Frontal cortex (tissue), 4 donors: ENCODE measurements around the gene NTRK1. TPM values are rescaled to one million over a fixed set of nuclear protein-coding genes. Genes with fewer than 3 reads are reported as not detected.

Source experiments
- DNase-seq, 2 donors: peaks; one replicate each; pipeline ENCODE4 v3.0.0; 2012; ENCODE audit warnings: low spot score in 2 of 2
- FAIRE-seq: peaks from 2 replicates; lab custom pipeline; 2012; peaks lifted over from hg19 to GRCh38; lab: Jason Lieb, UNC
- total RNA-seq: library from RNA; depleted of rRNA; stranded (reverse); fragments of >200 nt; gene quantifications from one replicate; pipeline ENCODE4 v1.2.3, GENCODE V29; 2014
- donor health status: control.
- donor health status: control.
- donor health status: control.

NTRK1 gene
- total RNA-seq, 1 donor from 2014 or later = 0.41 TPM

- DNase-seq (no peak), FAIRE-seq (no peak)
Measured at GRCh38 chr1:156905651-156906050, 45.0 kb downstream of the NTRK1 start.

DNA sequence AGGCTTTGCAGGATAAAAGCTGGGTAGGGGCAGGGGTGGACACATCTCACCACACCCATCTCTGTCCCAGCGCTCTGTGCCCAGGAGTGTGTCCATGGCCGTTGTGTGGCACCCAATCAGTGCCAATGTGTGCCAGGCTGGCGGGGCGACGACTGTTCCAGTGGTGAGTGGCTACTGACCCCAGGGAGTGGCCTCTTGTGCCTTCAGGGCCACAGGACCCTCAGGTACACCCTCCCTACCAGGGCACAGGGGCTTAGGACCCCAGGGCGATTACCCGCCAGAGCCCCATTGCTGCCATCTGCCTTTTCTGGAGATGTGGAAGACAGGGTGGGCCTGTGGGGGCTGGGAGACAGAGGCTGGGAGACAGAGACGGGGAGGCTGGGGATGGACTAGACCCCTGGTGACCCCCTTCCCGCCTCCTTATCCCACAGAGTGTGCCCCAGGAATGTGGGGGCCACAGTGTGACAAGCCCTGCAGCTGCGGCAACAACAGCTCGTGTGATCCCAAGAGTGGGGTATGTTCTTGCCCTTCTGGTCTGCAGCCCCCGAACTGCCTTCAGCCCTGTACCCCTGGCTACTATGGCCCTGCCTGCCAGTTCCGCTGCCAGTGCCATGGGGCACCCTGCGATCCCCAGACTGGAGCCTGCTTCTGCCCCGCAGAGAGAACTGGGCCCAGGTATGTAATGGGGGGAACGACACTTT lies 45.7 kb downstream of the NTRK1 start:
- FAIRE-seq (no peak), DNase-seq (no peak)

DNA sequence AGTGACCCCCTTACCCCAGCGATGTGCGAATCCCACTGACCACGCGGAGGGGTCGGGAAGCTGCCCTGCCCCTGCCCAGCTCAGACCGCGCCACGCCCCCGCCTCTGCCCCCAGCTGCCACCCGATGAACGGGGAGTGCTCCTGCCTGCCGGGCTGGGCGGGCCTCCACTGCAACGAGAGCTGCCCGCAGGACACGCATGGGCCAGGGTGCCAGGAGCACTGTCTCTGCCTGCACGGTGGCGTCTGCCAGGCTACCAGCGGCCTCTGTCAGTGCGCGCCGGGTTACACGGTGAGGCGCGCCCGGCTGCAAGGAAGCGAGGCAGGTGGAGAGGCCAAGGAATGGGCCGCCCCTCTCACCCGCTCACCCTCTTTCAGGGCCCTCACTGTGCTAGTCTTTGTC lies 47.9 kb downstream of the NTRK1 start:
- FAIRE-seq (no peak), DNase-seq (no peak)

GRCh38 chr1:156908955-156909354 lies 48.3 kb downstream of the NTRK1 start:
- DNase-seq (no peak), FAIRE-seq (no peak)

GRCh38 chr1:156909671-156910070 lies 49.0 kb downstream of the NTRK1 start:
- FAIRE-seq (no peak), DNase-seq (no peak)

DNA sequence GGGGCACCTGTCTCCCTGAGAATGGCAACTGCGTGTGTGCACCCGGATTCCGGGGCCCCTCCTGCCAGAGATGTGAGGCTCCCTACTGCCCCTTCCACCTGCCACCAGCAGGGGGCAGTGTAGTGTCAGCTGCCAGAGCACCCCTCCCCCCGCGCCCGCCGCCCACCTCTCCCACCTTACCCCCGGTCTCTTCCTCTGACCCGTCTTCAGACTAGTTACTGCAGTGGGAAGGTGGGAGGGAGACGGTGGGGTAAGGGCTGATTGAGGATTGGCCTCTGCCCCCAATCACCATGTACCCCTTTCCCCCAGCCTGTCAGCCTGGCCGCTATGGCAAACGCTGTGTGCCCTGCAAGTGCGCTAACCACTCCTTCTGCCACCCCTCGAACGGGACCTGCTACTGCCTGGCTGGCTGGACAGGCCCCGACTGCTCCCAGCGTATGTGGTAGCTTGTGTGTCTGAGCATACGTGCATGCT lies 49.7 kb downstream of the NTRK1 start:
- FAIRE-seq = no peak
- peak in 1 of 2 donors; percentile 63 for DNase-seq

DNA sequence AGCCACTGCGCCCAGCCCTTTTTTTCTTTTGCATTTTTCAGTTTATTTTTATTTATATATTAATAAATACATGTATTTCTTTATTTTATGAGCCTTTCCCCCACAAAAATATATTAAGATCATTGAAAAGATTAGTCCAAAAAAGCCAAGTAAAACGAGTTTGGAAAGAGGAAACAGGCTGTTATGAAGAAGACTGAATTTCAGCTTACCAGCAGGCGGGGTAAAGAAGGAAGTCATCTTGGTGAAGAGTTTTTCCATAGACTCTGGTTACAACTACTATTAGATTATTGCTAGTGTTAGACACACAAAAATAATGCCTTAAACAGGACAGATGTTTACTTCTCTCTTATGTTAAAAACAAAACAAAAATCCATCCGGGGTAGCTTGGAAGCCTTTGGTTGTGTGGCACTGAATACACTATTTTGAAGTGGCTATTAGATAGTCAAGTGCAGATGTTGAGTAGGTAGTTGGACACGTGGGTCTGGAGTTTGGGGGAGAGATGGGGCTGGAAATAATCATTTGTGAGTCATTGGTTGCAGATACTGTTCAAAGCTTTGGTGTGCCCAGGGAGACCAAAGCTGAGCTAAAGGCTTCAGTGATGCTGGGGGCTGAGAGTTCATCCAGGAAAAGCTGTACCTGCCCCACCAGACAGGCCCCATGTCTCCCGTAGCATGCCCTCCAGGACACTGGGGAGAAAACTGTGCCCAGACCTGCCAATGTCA lies 51.1 kb downstream of the NTRK1 start:
- no peak for DNase-seq
- FAIRE-seq = no peak

DNA sequence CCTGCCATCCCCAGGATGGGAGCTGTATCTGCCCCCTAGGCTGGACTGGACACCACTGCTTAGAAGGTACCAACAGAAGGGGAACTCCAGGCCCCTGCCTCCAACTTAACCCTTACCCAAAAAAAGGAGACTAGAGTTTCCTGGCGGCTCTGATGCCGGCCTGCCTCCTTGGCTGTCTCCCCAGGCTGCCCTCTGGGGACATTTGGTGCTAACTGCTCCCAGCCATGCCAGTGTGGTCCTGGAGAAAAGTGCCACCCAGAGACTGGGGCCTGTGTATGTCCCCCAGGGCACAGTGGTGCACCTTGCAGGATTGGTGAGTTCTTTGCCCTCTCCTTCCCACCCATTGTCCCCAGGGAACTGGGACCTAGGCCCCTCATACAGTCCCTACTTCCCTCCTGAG lies 51.6 kb downstream of the NTRK1 start:
- no peak for FAIRE-seq
- no peak for DNase-seq

DNA sequence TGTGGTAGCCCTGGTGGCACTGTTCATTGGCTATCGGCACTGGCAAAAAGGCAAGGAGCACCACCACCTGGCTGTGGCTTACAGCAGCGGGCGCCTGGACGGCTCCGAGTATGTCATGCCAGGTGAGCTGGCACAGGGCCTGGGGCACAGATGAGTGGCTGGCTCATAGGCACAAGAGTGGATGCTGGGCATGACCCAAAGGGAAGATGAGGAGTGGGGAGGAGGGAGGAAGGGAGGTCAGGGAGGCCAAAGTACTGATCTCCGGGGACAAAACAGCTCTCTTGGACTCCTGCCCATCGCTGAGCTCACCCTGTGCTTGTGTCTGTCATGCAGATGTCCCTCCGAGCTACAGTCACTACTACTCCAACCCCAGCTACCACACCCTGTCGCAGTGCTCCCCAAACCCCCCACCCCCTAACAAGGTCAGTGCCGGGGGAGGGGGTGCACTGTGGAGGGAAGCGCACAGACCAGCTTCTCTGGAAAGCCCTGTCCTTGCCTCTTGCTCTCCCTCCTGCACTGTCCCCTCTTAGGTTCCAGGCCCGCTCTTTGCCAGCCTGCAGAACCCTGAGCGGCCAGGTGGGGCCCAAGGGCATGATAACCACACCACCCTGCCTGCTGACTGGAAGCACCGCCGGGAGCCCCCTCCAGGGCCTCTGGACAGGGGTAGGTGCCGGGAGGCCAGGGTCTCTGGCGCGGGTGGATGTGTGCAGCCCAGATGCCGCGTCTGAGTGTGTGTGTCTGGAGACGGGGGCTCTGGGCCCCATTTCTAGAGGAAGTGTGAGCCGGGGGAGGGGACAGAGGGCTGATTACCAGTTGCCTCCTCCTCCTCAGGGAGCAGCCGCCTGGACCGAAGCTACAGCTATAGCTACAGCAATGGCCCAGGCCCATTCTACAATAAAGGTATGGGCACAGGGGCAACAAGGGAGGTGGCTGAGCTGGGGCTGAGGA lies 52.5 kb downstream of the NTRK1 start:
- DNase-seq (no peak), FAIRE-seq (no peak)

DNA sequence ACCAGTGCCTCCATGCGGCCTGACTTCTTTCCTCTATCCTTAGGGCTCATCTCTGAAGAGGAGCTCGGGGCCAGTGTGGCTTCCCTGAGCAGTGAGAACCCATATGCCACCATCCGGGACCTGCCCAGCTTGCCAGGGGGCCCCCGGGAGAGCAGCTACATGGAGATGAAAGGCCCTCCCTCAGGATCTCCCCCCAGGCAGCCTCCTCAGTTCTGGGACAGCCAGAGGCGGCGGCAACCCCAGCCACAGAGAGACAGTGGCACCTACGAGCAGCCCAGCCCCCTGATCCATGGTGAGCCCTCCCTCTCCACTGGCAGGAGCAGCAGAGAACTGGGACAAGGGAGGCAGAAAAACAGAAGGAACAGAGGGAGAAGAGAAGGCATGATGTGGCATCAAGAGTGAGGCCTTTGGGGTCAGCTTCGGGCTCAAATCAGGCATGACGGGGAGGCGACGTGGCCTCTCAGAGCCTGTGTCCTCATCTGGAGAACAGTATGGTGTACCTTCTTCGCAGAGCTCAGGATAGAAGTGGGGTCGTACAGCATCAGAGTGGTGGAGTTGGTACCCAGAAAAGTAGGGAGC lies 53.2 kb downstream of the NTRK1 start:
- FAIRE-seq (no peak), DNase-seq (no peak)

- DNase-seq (no peak), FAIRE-seq (no peak)
Measured at GRCh38 chr1:156914440-156914856, 53.8 kb downstream of the NTRK1 start.

GRCh38 chr1:156920233-156921052 lies 59.8 kb downstream of the NTRK1 start, which contains the start of gene LRRC71:
TSS of gene LRRC71 (plus strand) at chr1:156920632. CDS start at chr1:156920804, 172 bp downstream.
- FAIRE-seq (no peak), DNase-seq (peak; percentile 75 to 89)

GRCh38 chr1:156921053-156921529 lies 60.4 kb downstream of the NTRK1 start:
- FAIRE-seq = no peak
- DNase-seq = no peak

DNA sequence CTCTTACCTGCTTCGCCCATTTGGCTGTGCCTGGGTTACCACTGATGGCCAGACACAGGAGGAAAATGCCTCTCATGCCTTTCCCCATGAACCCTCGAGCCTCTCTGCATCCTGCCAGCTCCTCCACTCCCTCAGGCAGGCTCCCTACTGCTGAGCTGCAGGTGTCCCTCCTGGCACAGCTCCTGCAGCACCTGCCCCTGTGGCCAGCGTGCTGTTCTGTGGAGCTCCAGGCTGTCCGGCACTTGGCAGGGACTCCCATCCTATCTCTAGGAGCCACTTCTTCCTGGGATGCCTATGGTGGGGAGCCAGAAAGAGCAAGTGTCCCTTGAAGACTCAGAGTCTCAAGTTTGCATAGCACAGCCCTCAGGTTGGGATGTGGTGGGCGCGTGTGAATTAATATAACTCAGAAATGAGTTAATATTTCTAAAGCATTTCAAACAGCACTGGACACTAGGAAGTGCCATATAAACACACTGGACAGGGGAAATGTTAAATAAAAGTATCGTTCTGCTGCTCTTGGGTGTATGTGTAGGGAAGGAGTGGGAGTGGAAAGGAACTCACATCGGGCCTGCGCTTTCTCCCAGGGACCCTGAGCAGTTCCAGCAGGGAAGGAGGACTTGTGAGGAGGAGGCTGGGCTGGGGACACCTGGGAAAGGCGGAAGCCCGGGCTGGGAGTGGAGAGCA lies 62.5 kb downstream of the NTRK1 start:
- FAIRE-seq = no peak

GRCh38 chr1:156923670-156924477 lies 63.2 kb downstream of the NTRK1 start:
- FAIRE-seq = no peak
- no peak for DNase-seq

More for the DNA sequence above, 62.5 kb downstream of the NTRK1 start:
- no peak for DNase-seq

- DNase-seq (no peak), FAIRE-seq (no peak)
Measured at GRCh38 chr1:156924478-156925153, 64.0 kb downstream of the NTRK1 start.
